AML-193 (cell line): ENCODE data around the gene NOLC1.
A peak's percentile ranks its signal among the peaks of the same experiment; 100 is the strongest.

Source experiments
- DNase-seq, 2 experiments: peaks; one replicate each; lab custom pipeline; 2025; lab: John Stamatoyannopoulos, UW

NOLC1 gene

DNA sequence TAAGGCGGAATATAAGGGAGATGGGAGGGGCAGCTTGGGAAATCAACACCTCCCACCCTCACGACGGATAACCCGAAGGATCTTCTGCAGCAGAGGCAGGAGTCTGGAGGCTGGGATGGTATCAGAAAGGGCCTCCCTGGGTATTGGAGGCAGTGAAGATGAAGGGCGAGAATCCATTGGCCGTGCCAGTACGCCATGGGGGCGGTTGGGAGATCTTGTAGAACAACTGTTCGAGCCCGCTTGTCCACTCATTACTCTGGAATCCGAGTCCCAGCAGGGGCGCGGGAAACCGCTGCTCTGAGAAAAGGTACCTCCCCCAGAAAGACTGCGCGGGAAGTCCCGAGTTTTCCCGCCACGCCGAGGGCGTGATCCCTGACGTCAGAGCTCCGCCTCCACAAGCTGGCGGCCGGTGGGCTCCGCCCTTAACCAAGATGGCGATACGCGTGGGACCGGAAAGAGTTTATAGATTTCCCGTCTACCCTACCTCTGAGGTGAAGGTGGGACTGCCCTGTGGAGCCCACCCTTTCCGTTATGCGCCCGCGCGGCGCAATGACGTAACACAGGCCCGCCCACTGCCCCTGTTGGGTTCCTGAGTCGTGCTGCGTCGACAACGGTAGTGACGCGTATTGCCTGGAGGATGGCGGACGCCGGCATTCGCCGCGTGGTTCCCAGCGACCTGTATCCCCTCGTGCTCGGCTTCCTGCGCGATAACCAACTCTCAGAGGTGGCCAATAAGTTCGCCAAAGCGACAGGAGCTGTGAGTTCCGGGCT lies at the start of gene NOLC1:
Gene NOLC1, plus strand, starts transcription at position 616 of the 771 bp plus-strand sequence. Its CDS starts 22 bp downstream, at position 638.
- DNase-seq, result peak; percentile 91 to 94

DNA sequence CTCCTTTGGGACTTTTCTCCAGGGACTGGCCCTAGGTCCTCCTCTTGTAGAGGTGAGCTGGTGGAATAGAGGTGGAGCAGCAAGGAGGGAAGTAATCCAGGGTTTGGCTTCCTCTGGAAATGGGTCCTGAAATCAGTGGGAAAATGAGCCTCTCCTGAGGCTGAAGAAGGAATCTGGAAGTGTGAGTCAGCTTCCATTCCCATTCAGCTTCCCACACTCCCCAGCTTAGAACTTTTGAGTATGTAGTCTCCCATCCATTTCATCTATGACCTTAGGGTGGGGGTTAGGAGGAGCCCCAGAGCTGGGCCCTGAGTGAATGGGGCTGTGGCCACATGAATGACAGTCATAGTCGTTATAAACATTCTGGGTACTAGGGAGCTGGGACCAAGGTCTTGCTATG lies 49.8 kb upstream of the NOLC1 start:
- no peak for DNase-seq

DNA sequence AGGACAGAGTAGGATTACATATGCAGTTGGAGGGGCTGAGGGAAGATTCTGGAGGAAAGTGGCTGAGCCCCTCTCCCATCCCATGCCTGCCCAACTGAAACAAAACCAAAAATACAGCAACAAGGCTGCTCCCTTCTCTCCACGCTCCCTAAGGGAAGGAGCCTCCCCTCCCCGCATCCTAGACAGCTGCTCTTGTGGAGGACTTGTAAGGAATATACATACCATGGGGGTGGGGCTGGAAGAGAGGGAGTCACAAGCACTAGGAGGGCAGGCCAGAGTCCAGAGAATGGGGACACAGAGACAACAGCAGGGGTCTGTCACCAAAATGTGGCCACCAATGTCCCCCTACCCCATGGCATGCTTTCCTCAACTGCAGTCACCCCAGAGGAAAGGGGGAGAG lies 45.2 kb upstream of the NOLC1 start:
- no peak for DNase-seq

DNA sequence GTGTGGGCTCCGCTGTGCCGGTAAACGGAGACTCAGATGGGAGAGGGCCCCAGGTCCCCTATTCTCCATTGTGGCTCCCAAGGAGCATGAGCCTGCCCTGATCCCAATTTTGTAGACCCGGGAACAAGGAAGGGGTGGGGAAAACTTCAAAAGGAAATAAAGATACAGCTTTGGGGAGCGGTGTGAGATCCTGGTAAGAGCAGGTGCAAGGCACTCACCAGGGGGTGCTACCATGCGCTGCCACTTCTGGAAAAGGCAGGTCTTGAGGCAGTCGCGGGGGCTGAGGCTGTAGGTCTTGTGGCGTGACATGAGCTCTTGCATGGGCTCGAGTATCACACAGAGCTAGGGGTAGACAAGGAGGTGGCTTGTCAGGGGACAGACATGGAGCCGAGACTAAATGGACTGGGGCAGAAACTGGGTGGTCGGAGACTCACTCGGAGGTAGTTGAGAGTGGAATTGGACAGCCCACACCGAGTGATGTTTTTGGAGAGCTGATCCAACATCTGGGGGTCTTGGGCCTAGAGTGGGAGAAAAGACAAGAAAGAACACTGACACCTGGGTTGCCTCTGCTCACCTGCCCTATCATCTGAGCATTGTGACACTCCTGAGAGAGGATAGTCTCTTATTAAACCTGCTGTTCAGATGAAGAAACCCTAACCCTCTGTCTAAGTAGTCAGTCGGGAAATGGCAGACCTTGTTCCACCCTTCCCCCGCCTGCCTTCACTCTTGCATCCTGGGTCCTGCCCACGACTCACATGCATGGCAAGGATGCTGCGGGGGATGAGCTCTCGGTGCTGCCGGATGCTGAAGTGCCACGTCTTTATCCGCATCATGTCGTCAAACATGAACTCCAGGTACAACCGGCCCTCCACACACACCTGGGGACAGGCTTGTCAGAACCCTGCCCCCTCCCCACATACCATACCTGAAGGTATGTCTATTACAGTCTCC lies 42.7 kb upstream of the NOLC1 start:
- DNase-seq, result no peak

DNA sequence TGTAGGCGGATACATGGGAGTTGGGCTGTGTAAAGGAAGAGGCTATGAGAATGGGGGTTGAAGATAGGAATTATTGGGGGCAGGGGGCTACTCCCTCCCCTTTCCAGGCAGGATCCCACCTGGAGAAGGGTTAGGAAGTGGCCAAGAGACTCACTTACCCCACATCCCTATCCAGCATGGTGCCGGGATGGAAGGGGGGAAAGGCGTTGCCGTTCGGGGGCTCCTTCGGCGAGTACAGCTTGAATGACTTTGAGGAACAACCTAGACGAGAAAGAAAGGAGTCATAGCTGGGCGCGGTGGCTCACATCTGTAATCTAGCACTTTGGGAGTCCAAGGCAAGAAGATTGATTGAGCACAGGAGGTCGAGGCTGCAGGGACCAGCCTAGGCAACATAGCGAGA lies 40.9 kb upstream of the NOLC1 start:
- DNase-seq, result no peak

DNA sequence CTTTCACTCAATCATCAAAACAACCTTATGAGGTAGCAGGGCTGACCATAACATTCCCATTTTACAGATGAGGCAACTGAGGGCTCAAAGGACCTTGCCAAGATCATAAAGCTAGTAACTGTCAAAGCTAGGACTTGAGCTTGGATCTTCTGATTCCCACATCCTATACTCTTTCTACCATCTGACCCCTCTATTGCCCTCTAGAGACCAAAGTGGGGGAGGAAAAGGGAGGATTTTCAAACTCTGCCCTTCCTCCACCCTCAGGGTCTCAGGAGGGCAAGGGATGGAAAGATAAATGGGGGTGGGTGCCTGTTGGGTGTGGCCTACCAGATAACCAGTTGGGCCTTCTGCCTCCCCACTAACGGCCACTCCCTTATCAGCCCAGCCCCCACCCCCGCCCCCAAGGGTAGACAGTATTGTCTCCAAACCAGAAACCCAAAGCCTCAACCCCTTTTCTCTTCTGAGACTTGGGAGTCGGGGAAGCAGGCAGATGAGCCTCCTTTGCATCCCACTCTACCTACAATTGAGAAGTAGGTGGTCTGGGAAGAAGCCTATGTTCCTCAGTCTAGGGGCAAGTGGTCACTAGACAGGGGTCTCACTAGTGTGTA lies 39.9 kb upstream of the NOLC1 start:
- peak in 1 of 2 experiments; percentile 2 for DNase-seq

DNA sequence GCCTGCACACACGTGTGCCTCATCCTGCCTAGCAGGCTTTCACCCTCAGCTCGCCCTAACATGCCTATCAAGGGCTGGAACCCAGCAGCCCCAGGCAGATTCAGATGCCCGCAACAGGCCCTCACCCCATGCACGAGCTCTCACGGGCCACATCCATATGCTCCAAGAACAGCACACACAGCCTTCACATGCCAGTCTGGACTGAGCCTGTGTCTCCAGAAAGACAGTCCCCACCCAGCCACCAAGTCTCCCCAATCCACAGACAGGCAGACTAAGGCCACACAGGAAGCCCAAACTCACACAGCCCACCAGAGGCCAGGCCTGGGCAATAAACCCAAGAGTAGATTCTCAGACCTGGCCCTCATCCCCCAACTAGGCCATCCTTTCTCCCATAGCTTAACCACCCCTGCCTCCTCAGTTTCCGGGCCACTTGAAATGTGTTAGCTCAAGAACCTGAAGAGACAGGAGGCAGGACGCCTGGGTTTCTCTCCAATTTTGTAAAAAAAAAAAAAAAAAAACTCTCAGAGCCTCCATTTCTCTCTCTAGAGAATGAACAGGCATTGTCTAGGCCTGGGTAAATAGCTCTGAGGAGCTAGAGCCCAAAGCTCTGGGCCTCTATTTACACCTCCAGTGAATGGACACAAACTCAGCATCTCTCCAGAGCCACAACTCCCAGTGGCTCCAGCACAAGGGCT lies 38.8 kb upstream of the NOLC1 start:
- DNase-seq, result no peak

DNA sequence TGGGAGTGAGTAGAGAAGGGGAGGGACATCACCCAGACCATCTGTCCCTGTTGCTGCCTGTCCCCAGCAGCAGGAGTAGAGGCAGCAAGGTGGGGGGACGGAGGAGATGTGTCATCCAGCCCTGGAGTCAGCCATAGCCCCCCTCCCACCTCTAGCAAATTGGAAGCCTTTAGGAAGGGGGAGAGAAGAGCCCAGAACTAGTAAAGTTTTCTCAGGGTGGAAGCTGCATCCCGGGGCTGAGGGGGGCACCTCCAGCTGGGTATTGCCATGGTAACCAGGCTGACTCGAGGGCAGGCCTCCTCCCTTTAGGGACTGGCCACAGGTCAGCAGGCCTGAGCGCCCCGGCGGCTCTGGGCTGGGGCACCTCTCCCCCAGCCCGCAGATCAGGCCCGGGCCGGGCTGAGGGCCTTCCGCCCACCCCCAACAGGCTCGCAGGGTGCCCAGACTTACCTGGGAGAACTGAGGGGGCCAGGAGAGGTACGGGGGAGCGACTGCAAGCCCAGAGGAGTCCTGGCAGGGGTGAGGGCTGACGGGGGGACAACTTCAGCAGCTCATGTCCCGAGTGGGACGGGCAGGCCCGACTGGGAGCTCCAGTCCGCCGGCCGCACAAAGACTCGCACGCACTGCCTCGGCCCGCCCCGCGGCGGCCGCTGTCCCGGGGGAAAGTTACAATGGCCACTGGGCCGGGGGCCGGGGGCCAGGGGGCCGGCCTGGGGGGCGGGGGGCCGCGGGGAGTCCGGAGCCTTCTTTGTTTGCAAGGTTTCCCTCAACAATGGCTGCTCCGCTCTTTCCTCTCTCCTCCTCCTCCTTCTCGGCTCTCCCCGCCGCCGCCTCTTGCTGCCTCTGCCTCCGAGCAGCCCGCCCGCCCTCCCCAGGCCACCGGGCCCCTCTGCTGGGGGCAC lies 38.0 kb upstream of the NOLC1 start:
- peak in 1 of 2 experiments; percentile 51 for DNase-seq

DNA sequence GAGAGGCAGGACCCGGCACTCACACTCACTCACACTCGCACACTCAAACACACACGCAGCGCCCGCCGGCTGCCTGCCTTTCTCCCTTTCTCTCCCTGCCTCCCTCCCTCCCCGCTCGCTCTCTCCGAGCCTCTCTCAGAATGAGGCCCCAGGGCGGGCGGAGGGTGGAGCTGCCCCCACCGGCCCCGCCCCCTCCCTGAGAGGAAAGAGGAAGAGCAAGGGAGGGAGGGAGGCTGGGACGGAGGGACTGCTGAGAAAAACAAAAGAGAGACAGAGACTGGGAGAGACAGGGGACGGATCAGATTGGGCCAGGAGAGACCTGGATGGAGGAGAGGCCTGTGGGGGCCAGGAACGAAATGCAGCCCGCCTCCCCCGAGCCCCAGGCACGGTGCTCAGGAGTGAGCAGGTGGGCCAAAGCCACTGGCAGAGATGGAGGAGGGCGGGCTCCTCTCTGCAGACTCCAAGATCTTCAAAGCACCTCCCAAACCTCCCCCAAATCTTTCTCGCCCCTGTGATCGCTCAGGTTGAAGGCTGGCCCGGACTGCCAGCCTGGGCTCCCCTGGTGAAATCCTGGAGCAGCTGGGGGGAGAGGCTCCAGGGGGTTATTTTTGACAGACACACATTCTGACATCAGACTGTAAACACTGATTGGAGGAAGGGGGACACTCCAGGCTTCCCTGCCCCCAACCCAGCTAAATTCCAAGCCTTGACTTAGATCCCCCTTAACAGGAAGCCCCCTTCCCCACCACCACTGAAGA lies 37.1 kb upstream of the NOLC1 start:
- peak; percentile 64 to 75 for DNase-seq

DNA sequence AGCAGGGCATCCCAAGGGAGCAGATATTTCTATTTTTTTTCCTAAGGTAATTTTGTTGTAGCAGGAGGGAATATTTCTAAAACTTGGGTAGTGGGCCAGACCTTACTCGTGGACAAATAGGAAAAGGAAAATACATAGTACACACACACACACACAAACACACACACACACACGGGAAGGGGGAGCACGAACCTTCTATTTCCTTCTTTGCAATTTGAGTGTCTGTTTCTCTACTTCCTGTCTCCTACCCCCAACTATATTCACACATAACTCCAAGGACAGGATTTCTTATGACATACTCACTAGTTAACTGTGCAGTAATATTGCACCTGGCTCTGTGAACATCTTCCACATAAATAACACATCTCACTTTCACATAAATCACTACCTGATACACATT lies 36.4 kb upstream of the NOLC1 start:
- DNase-seq, result peak; percentile 48 to 59

DNA sequence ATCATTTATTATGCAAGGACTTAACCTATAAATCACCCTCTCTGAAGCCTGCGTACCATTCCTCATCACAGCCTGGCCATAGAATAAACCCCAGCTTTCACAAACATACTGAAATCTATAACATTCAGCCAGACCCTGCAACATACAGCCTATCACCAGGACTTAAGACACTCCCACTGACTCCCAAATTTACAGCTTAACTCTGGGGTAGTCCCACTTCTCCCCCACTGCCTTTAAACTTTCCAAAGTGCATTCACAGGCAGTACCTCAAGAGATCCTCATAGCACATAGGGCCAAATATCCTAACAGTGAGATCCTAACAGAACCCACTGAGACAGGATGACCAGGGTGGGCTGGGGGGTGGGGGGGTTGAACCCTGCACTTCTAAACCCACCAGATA lies 35.5 kb upstream of the NOLC1 start:
- no peak for DNase-seq

DNA sequence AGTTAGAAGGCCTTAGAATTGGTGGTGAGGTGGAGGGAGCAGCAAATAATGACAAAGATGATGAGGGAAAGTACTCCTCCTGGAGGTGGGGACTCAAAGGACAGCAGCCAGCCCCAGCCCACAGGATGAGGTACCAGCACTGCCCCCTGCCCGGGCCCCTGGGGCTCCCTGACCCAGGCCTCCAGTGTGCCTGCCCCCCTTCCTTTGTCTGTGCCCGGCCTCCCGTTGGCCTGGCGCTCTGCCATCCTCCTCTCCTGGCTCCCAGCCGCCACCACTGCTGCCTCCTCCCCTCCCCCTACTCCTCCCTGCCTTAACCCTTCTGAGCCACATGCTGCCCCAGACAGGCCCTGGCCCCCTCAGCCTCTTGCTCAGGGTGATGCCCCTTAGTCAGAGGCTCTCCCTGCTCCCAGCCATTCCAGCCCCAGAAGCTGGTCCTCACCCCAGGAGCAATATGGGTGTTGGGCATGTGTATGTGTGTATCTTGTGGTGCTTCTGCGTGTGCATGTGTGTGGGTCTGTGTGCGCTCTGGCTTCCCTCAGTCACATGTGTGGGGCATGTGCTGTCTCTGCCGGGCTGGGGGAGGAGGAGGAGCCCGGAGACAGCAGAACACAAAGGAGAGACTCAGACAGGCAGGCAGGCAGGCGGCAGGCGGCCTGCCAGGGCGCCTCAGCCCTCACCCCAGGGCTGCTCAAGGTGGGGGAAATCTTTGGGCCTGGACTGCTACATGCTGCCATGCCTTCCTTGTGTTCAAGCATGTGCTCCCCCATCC lies 34.6 kb upstream of the NOLC1 start:
- DNase-seq, result peak; percentile 52 to 61

DNA sequence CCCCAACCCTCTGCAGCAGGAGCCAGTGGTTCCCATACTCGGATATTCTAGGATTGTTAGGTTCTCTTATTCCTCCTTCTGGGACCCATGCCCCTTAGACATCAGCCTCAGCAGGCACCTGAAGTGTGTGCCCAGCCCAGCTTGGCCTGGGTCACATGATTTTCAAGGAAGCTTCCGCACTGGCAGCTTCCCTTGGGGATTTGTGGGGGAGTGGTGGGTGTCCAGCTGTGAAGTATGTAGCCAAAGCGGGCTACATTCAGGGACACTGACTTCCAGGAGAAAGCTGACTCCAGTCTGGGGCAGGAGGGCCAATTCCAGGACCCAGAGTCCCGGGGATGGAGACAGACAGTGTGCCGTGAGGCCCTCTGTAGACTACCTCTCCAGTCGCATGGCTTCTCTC lies 33.3 kb upstream of the NOLC1 start:
- DNase-seq, result no peak

DNA sequence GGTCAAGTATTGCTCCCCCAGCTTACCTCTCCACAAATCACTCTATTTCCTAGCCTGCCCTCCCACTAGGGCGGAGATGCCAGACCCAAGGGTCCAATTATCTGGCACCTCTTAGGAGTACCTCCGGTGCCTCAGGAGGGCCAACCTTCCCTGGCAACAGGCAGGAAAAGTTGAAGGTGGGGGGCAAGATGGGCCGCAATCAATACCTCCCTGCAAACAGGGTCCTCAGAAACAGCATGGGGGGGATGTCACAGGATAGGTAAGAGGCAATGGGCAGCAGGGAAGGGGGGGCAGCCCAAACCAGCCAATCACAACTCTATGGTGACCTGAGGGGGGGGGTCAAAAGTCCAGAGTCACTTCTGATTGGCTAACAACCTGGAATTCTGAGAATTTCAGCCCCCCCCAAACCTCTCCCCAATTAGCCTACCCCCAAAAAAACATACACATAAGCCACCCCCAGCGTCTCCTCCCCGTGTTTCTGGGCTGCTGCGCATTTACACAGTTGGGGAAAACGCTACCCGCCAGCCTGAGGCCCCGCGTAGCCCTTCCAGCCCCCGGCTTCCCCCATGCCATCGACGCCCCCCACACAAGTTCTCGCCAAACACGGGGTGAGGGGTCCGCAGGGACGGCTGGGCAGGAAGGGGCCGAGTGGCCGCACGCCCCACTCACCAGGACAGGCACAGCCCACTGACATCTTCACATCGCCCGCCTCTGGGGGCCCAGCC lies 32.6 kb upstream of the NOLC1 start:
- DNase-seq, result peak; percentile 54 to 69

DNA sequence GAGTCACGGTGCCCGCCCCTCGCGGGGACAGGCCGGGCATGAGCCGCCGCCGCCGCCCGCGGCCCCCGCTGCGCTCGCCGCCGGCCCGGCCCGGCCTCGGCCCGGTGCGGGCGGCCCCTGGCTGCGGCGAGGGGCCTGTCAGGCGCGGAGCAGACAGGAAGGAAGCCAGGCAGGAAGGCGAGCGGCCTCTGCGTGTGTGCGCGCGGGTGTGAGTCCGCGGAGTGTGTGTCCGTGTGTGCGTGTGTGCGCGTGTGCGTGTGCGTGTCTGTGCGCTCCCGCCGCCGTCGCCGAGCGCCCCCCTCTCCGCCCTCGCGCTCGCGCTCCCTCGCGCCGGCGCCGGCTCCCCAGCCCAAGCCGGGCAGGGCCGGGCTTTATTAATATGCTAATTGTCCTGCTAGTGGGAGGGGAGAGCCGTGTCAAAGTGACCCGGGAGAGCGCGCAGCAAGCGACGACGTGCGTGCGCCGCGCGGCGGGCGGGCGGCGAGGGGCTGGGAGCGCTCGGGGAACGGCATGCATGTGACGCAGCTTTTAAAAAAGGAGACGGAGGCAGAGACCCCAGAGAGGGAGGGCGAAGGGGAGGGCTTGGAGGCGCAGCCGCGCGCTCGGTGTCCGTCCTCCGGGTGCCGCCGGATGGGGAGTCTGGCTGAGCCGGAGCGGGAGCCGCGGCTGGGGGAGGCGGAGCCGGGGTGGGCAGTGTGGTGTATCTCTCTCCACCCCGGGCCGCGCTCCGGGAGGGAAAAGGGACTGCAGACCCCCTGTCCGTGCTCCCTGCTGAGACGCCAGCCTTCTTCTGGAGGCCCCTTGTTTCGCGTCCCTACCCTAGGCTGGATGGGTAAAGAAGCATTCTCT lies 31.8 kb upstream of the NOLC1 start, which contains the start of gene LDB1:
Gene LDB1, minus strand, starts transcription at position 227 of the 849 bp plus-strand sequence. CDS start 258 bp downstream, outside the sequence.
- peak; percentile 65 to 69 for DNase-seq

DNA sequence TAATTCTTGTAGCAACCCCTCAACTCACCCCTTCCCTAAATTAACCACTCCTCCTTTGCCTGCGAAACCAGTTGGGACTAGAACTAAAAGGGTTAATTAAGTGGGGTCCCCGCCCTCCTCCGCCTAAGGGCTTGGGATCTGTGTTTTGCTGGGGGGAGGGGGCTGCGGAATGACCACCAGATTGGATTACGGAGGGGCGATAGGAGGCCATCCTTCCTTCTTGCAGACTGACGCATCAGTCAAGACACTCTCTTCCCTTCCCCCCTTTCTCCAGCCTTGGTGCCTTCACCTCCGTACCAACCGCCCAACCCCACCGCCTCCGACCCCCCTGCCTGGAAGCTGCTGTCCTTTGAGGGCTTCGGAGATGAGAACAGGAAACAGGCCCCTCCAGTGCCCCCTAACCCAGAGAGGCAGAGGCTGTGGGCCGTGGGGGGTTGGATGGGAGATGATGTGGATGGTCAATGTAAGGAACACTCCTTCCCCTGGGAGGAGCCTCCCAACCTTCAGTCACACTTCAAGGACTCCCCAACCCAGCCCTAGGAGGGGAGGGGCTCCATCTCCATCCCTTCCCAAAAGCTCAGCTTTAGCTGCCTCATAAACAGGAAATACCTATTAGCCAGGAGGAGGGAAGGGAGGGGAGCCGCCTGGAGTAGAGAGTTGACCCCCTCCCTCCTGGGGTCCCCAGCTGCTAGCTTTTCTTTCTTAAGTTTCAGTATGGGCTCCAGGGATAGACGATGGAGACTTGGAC lies 31.0 kb upstream of the NOLC1 start:
- no peak for DNase-seq
